WTC11 (cell line): ENCODE measurements around the gene PPP1R14B. TPM values are rescaled to one million over a fixed set of nuclear protein-coding genes. Genes with fewer than 3 reads are reported as not detected.

Source experiments
- ATAC-seq: fragments of 200-7000 bp; cut with Tn5 transposase; 2 replicates; pipeline ENCODE4 v1.10.0; 2021; ENCODE audit warnings: mild to moderate bottlenecking, moderate library complexity
- CTCF ChIA-PET: fragments of 300-600 bp; sonication (Branson Sonifier 250); formaldehyde crosslinking; loops from one replicate; lab custom pipeline; 2021; ENCODE audit warnings: antibody characterized with exemption; lab: Charles Lee
- POLR2A ChIA-PET: fragments of 350-600 bp; sonication (Branson Sonifier 250); formaldehyde crosslinking; loops from one replicate; lab custom pipeline; 2021; ENCODE audit warnings: antibody characterized with exemption; lab: Charles Lee
- DNase-seq: peaks from one replicate; pipeline ENCODE4 v3.0.0; 2021; ENCODE audit warnings: low spot score
- H3K27ac Mint-ChIP-seq: 2 replicates; pipeline ENCODE4 v1.8.0; 2021; ENCODE audit warnings: mixed read lengths
- H3K27me3 Mint-ChIP-seq: 2 replicates; pipeline ENCODE4 v1.8.0; 2021; ENCODE audit warnings: low read depth, mild to moderate bottlenecking, moderate library complexity, mixed read lengths
- H3K36me3 Mint-ChIP-seq: 2 replicates; pipeline ENCODE4 v1.8.0; 2021; ENCODE audit warnings: mixed read lengths
- H3K4me1 Mint-ChIP-seq: 2 replicates; pipeline ENCODE4 v1.8.0; 2022; ENCODE audit warnings: mixed read lengths
- H3K4me3 Mint-ChIP-seq: 2 replicates; pipeline ENCODE4 v1.8.0; 2021; ENCODE audit warnings: mild to moderate bottlenecking, moderate library complexity, mixed read lengths
- H3K9me3 Mint-ChIP-seq: 2 replicates; pipeline ENCODE4 v1.8.0; 2021; ENCODE audit warnings: mixed read lengths
- E2F1 ChIP-seq: sonication (generic); formaldehyde crosslinking; IDR thresholded peaks from 2 replicates; pipeline ENCODE4 v1.8.0; 2022; ENCODE audit warnings: mild to moderate bottlenecking, missing genetic modification reagents
- EMX1 ChIP-seq: fragments of 250-450 bp; sonication (Bioruptor Pico); IDR thresholded peaks from 2 replicates; pipeline ENCODE4 v1.8.0; 2021; ENCODE audit warnings: mild to moderate bottlenecking
- ESRRA ChIP-seq: sonication (generic); formaldehyde crosslinking; IDR thresholded peaks from 2 replicates; pipeline ENCODE4 v1.8.1; 2022; ENCODE audit warnings: mild to moderate bottlenecking, missing genetic modification reagents, borderline replicate concordance
- ETV6 ChIP-seq: sonication (generic); formaldehyde crosslinking; IDR thresholded peaks from 2 replicates; pipeline ENCODE4 v1.8.1; 2022; ENCODE audit warnings: mild to moderate bottlenecking, missing genetic modification reagents
- GABPB1 ChIP-seq: sonication (generic); formaldehyde crosslinking; IDR thresholded peaks from 2 replicates; pipeline ENCODE4 v1.8.1; 2023; ENCODE audit warnings: mild to moderate bottlenecking, missing genetic modification reagents
- GTF2I ChIP-seq: fragments of 250-450 bp; sonication (Bioruptor Pico); conservative IDR thresholded peaks from 2 replicates; pipeline ENCODE4 v1.4.0; 2021; ENCODE audit warnings: mild to moderate bottlenecking
- KAT7 ChIP-seq: sonication (generic); formaldehyde crosslinking; IDR thresholded peaks from 2 replicates; pipeline ENCODE4 v1.8.1; 2023; ENCODE audit warnings: missing genetic modification reagents, mild to moderate bottlenecking, borderline replicate concordance
- MYBL2 ChIP-seq: sonication (generic); formaldehyde crosslinking; IDR thresholded peaks from 2 replicates; pipeline ENCODE4 v1.8.1; 2023; ENCODE audit warnings: mild to moderate bottlenecking, moderate library complexity, missing genetic modification reagents
- NR2C2 ChIP-seq: sonication (generic); formaldehyde crosslinking; IDR thresholded peaks from 2 replicates; pipeline ENCODE4 v1.8.0; 2022; ENCODE audit warnings: mild to moderate bottlenecking, missing genetic modification reagents
- PREB ChIP-seq: sonication (generic); formaldehyde crosslinking; IDR thresholded peaks from 2 replicates; pipeline ENCODE4 v1.8.1; 2022; ENCODE audit warnings: mild to moderate bottlenecking, missing genetic modification reagents, moderate library complexity, borderline replicate concordance
- RELA ChIP-seq: sonication (generic); formaldehyde crosslinking; IDR thresholded peaks from 2 replicates; pipeline ENCODE4 v1.8.1; 2022; ENCODE audit warnings: missing genetic modification reagents, mild to moderate bottlenecking, borderline replicate concordance
- SMAD3 ChIP-seq: sonication (generic); formaldehyde crosslinking; IDR thresholded peaks from 2 replicates; pipeline ENCODE4 v1.8.0; 2022; ENCODE audit warnings: missing genetic modification reagents, mild to moderate bottlenecking, borderline replicate concordance
- SMAD4 ChIP-seq: sonication (generic); formaldehyde crosslinking; IDR thresholded peaks from 2 replicates; pipeline ENCODE4 v1.8.0; 2022; ENCODE audit warnings: mild to moderate bottlenecking, missing genetic modification reagents
- SP1 ChIP-seq: sonication (generic); formaldehyde crosslinking; conservative IDR thresholded peaks from 2 replicates; pipeline ENCODE4 v1.8.1; 2022; ENCODE audit warnings: missing genetic modification reagents
- ZBTB21 ChIP-seq: sonication (generic); formaldehyde crosslinking; IDR thresholded peaks from 2 replicates; pipeline ENCODE4 v1.8.1; 2023; ENCODE audit warnings: mild to moderate bottlenecking, missing genetic modification reagents, borderline replicate concordance
- ZNF281 ChIP-seq: sonication (generic); formaldehyde crosslinking; IDR thresholded peaks from 2 replicates; pipeline ENCODE4 v1.8.0; 2023; ENCODE audit warnings: mild to moderate bottlenecking, missing genetic modification reagents
- ZNF317 ChIP-seq: sonication (generic); formaldehyde crosslinking; IDR thresholded peaks from 2 replicates; pipeline ENCODE4 v1.8.1; 2023; ENCODE audit warnings: low read depth, mild to moderate bottlenecking, moderate library complexity, missing genetic modification reagents, borderline replicate concordance
- ZNF423 ChIP-seq: fragments of 250-450 bp; sonication (Bioruptor Pico); IDR thresholded peaks from 2 replicates; pipeline ENCODE4 v2.1.2; 2022; ENCODE audit warnings: mild to moderate bottlenecking, moderate library complexity
- total RNA-seq: library from RNA; stranded (reverse); gene quantifications from 3 replicates; pipeline ENCODE4 v1.2.3, GENCODE V29; 2021
- TF ChIP-seq, protein P1 (sequence below): sonication (generic); formaldehyde crosslinking; IDR thresholded peaks from 2 replicates; pipeline ENCODE4 v1.8.0; 2022; ENCODE audit warnings: mild to moderate bottlenecking, missing genetic modification reagents
- TF ChIP-seq, protein P2 (sequence below): sonication (generic); formaldehyde crosslinking; IDR thresholded peaks from 2 replicates; pipeline ENCODE4 v1.8.1; 2023; ENCODE audit warnings: mild to moderate bottlenecking, missing genetic modification reagents, moderate library complexity

Gene PPP1R14B
- total RNA-seq, 1 experiment from 2014 or later, result 471 TPM

- TF ChIP-seq RELA (CRISPR knock-in tag) (0 out of 2 replicates have a peak, but pooled peaks have one; percentile 41), GTF2I (CRISPR knock-in tag) (no peak), ZBTB21 (peak; percentile 27; the same call in 1 of the 2 replicates), PREB (CRISPR knock-in tag) (no peak), SP1 (peak; percentile 66), GABPB1 (CRISPR knock-in tag) (0 out of 2 replicates have a peak, but pooled peaks have one; percentile 21), ZNF423 (CRISPR knock-in tag) (0 out of 2 replicates have a peak, but pooled peaks have one; percentile 35), ESRRA (CRISPR knock-in tag) (0 out of 2 replicates have a peak, but pooled peaks have one; percentile 38), ZNF317 (CRISPR knock-in tag) (no peak), ZNF281 (CRISPR knock-in tag) (0 out of 2 replicates have a peak, but pooled peaks have one; percentile 35)
- TF ChIP-seq, protein P1, sequence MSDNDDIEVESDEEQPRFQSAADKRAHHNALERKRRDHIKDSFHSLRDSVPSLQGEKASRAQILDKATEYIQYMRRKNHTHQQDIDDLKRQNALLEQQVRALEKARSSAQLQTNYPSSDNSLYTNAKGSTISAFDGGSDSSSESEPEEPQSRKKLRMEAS (CRISPR knock-in tag), result peak; percentile 71
Observed at GRCh38 chr11:64230171-64230984, 16.4 kb downstream of the PPP1R14B start, which contains the start of gene DNAJC4 (continued).

- ChIA-PET POLR2A (interaction anchor here (0.5 to 1.0 kb wide), 4 partner anchors 20 to 221 kb away, joined by 3 to 5 read pairs (median 3); partner anchors contain the start of genes PRDX5 and STIP1), CTCF (interaction anchor here (0.6 to 2.8 kb wide), 3 partner anchors 21 to 127 kb away, joined by 3 to 25 read pairs (median 3); partner anchors contain the start of gene PLCB3)
- no peak for TF ChIP-seq SMAD4 (CRISPR knock-in tag)
- 0 out of 2 replicates have a peak, but pooled peaks have one; percentile 15 for TF ChIP-seq MYBL2 (CRISPR knock-in tag)
- no peaks in the 10 kb centered on the region for H3K9me3 Mint-ChIP-seq
- H3K27ac Mint-ChIP-seq, result peak overlapping the region; percentile 80
- no peak for ATAC-seq
- H3K4me3 Mint-ChIP-seq, result peak overlapping the region; percentile 82
- H3K27me3 Mint-ChIP-seq, result peaks cover 16% of the 10 kb centered on the region
- no peak for DNase-seq
- peaks cover 39% of the 10 kb centered on the region for H3K4me1 Mint-ChIP-seq
- H3K36me3 Mint-ChIP-seq, result no peaks in the 10 kb centered on the region
Observed at GRCh38 chr11:64229744-64230170, 17.0 kb downstream of the PPP1R14B start.

GRCh38 chr11:64229090-64229743 is 17.5 kb downstream of the PPP1R14B start:
- H3K27ac Mint-ChIP-seq, result peak overlapping the region; percentile 80; the same call in 1 of the 2 replicates
- peaks cover 16% of the 10 kb centered on the region for H3K27me3 Mint-ChIP-seq
- peak overlapping the region; percentile 82 for H3K4me3 Mint-ChIP-seq
- ChIA-PET CTCF (interaction anchor here (0.6 to 2.8 kb wide), 4 partner anchors 22 to 128 kb away, joined by 3 to 25 read pairs (median 3); partner anchors contain the start of gene PLCB3), POLR2A (no interaction called here)
- H3K9me3 Mint-ChIP-seq, result no peaks in the 10 kb centered on the region
- peaks cover 40% of the 10 kb centered on the region for H3K4me1 Mint-ChIP-seq
- ATAC-seq, result no peak
- no peaks in the 10 kb centered on the region for H3K36me3 Mint-ChIP-seq
- no peak for DNase-seq
- TF ChIP-seq, protein P2, sequence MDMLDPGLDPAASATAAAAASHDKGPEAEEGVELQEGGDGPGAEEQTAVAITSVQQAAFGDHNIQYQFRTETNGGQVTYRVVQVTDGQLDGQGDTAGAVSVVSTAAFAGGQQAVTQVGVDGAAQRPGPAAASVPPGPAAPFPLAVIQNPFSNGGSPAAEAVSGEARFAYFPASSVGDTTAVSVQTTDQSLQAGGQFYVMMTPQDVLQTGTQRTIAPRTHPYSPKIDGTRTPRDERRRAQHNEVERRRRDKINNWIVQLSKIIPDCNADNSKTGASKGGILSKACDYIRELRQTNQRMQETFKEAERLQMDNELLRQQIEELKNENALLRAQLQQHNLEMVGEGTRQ, result no peak
- TF ChIP-seq EMX1 (CRISPR knock-in tag) (no peak), ETV6 (CRISPR knock-in tag) (no peak), NR2C2 (CRISPR knock-in tag) (no peak), RELA (CRISPR knock-in tag) (no peak), ZNF281 (CRISPR knock-in tag) (no peak), KAT7 (CRISPR knock-in tag) (no peak), SMAD3 (no peak), E2F1 (CRISPR knock-in tag) (no peak), ZNF423 (CRISPR knock-in tag) (no peak)
- TF ChIP-seq, protein P1 (CRISPR knock-in tag), result no peak
